OCI-LY1 (cell line): Measurements from ENCODE around the gene COMMD4.

Experiments
- EZH2 ChIP-seq: fragments of 200-600 bp; sonication (generic), shearing (Covaris generic); IDR thresholded peaks from 2 replicates; pipeline ENCODE4 v1.8.0; 2017; ENCODE audit warnings: borderline replicate concordance, mixed run types, mild to moderate bottlenecking, antibody characterized with exemption, low read length, moderate library complexity, mixed read lengths
- TF ChIP-seq, protein P1 (sequence below): fragments of 200-600 bp; sonication (generic), shearing (Covaris generic); IDR thresholded peaks from 2 replicates; pipeline ENCODE4 v1.5.1; 2017; ENCODE audit warnings: mild to moderate bottlenecking, antibody characterized with exemption, low read length, moderate library complexity, mixed read lengths

DNA sequence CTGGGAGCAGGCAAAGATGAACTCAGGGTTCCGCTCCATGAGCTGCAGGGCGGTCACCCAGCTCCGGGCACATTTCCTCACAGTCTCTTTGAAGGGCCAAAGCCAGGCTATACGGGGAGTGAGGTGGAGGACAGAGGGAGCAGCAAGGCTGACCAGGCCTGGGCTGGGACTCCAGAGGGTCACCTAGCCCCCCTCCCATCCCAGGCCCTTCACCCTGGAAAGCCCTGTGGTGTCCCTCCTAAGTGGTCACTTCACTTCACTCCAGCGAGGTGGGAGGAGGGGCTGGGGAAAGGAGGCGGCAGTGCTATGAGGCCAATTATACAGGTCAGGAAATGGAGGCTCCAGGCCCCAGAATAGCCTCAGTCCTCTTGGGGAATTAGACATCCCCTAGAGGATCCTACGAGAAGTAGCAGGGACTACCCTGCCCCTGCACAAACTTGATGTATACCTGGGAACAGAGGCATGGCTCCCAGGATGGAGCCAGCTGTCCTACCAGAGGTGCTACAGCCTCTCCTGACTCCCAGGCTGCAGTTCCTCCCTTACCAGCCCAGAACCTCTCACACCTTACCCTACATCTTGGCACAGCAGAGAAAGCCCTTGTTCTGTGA lies 26.9 kb downstream of the COMMD4 start:
- TF ChIP-seq, protein P1, sequence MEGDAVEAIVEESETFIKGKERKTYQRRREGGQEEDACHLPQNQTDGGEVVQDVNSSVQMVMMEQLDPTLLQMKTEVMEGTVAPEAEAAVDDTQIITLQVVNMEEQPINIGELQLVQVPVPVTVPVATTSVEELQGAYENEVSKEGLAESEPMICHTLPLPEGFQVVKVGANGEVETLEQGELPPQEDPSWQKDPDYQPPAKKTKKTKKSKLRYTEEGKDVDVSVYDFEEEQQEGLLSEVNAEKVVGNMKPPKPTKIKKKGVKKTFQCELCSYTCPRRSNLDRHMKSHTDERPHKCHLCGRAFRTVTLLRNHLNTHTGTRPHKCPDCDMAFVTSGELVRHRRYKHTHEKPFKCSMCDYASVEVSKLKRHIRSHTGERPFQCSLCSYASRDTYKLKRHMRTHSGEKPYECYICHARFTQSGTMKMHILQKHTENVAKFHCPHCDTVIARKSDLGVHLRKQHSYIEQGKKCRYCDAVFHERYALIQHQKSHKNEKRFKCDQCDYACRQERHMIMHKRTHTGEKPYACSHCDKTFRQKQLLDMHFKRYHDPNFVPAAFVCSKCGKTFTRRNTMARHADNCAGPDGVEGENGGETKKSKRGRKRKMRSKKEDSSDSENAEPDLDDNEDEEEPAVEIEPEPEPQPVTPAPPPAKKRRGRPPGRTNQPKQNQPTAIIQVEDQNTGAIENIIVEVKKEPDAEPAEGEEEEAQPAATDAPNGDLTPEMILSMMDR, result no peak
- TF ChIP-seq EZH2, result no peak
